Measurements from ENCODE around the gene B9D1.

DNA sequence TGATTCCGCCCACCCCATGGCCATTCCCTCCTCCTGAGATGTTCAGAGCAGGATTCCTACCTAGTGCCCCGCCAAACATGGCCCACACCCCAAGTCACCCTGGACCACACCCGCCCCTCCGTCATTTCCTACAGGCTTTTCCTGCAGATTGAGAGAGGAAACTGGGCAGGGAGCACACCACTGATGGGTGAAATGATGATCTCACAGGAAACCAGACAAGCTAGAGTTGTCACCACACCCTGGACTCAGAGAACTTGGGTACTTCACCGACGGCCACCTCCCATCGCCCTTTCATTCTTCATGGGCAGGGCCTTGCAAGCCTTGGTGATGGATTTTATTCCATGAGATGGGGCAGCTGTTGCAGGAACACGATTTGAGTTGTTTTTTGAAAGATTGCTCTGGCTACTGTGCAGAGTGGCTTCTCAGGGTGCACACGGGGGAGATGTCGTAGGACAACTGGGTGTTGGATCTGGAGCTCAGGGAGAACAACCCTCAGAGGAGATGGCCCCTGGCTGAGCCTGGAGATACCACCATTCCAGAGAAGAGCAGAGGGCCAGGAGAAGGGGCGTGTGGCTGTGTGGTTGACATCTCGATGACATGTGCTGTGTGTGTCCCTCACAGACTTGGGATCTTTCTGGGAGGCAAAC lies 7.4 kb upstream of the B9D1 start:
- TF ChIP-seq, protein P1, sequence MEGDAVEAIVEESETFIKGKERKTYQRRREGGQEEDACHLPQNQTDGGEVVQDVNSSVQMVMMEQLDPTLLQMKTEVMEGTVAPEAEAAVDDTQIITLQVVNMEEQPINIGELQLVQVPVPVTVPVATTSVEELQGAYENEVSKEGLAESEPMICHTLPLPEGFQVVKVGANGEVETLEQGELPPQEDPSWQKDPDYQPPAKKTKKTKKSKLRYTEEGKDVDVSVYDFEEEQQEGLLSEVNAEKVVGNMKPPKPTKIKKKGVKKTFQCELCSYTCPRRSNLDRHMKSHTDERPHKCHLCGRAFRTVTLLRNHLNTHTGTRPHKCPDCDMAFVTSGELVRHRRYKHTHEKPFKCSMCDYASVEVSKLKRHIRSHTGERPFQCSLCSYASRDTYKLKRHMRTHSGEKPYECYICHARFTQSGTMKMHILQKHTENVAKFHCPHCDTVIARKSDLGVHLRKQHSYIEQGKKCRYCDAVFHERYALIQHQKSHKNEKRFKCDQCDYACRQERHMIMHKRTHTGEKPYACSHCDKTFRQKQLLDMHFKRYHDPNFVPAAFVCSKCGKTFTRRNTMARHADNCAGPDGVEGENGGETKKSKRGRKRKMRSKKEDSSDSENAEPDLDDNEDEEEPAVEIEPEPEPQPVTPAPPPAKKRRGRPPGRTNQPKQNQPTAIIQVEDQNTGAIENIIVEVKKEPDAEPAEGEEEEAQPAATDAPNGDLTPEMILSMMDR (IDR thresholded peaks at IDR 0.05): no peak
- TF ChIP-seq POLR2A (IDR thresholded peaks at IDR 0.05): no peak

All from heart left ventricle (tissue), 13 donors.